Heart right ventricle (tissue), 16 donors: ENCODE measurements around the gene PAX3. TPM values are rescaled to one million over a fixed set of nuclear protein-coding genes. Genes with fewer than 3 reads are reported as not detected.

Experiments used
- ATAC-seq, 8 donors: fragments of 200-7000 bp; cut with Tn5 transposase; one replicate each; pipeline ENCODE4 v1.9.1; 2020; ENCODE audit warnings: mild to moderate bottlenecking in 8 of 8, moderate library complexity in 8 of 8, moderate number of reproducible peaks in 1 of 8
- DNase-seq, 2 donors: peaks; one replicate each; pipeline ENCODE4 v3.0.0-alpha.2; 2020
- H3K27ac ChIP-seq, 10 donors: fragments of 200-600 bp; sonication (generic) in 2 of 10; one replicate each; pipeline versions ENCODE4 v1.5.0 to v1.8.0; 2020 to 2022; ENCODE audit warnings: mild to moderate bottlenecking in 3 of 10
- H3K27me3 ChIP-seq, 7 donors: fragments of 200-600 bp; one replicate each; pipeline ENCODE4 v1.8.0; 2021 to 2022; ENCODE audit warnings: mild to moderate bottlenecking in 2 of 7
- H3K36me3 ChIP-seq, 9 donors: fragments of 200-600 bp; sonication (generic) in 1 of 9; one replicate each; pipeline versions ENCODE4 v1.5.0 to v1.8.0; 2020 to 2022; ENCODE audit warnings: mild to moderate bottlenecking in 2 of 9
- H3K4me1 ChIP-seq, 9 donors: fragments of 200-600 bp; sonication (generic) in 1 of 9; one replicate each; pipeline versions ENCODE4 v1.5.0 to v1.8.0; 2020 to 2022; ENCODE audit warnings: mild to moderate bottlenecking in 4 of 9
- H3K4me3 ChIP-seq, 10 donors: fragments of 200-600 bp; sonication (generic) in 2 of 10; one replicate each; pipeline versions ENCODE4 v1.5.0 to v1.8.0; 2020 to 2022; ENCODE audit warnings: mild to moderate bottlenecking in 7 of 10, moderate library complexity in 2 of 10
- H3K9me3 ChIP-seq, 11 donors: fragments of 200-600 bp in 10 of 11; sonication (generic) in 2 of 11; one replicate each; pipeline versions ENCODE4 v1.5.0 to v1.8.0; 2013 to 2022; ENCODE audit warnings: mild to moderate bottlenecking in 2 of 11, control low read depth in 1 of 11, moderate library complexity in 1 of 11
- WGBS, 2 donors: extraction: QIAGEN DNeasy Blood & Tissue Kit; methylation state at CpG; one replicate each; pipeline ENCODE4 v1.1.7; 2013; ENCODE audit warnings: inconsistent platforms in 1 of 2; 5-methylcytosine and 5-hydroxymethylcytosine counted together
- intact Hi-C, 10 donors: fragments of 100-400 bp; cut with DNase I; formaldehyde crosslinking; loops; one replicate each; pipeline versions ENCODE4 v1.11.1 to v1.14.2; 2022
- polyA plus RNA-seq, 2 donors: library from polyadenylated mRNA; stranded (reverse); fragments of 200-250 nt; gene quantifications; one replicate each; pipeline ENCODE4 v1.2.3, GENCODE V29; 2013
- total RNA-seq, 10 donors: library from RNA; stranded (reverse); fragmentation: NEBNext Ultra II Directional in 3 of 10; extraction: Animal tissue kit (Norgen Biotek cat#: 25700) in 3 of 10; gene quantifications; one replicate each; pipeline versions ENCODE4 v1.2.1 to v1.2.4, GENCODE V29; 2021 to 2023
- TF ChIP-seq, protein P1 (sequence below), 9 donors: fragments of 200-600 bp; sonication (generic) in 2 of 9; IDR thresholded peaks; one replicate each; pipeline versions ENCODE4 v1.5.0 to v1.8.0; 2021 to 2022; ENCODE audit warnings: antibody characterized with exemption in 9 of 9, mild to moderate bottlenecking in 5 of 9, moderate library complexity in 1 of 9
- donor health status: Arrhythmogenic right ventricular cardiomyopathy.
- donor health status: ischemic (EF 13 %, LVEDD 7.1; RV severe dilation, severe dysfunction).
- donor health status: healthy with polysubstance abuse.
- donor health status: DM: no; HTN: yes; CAD: no.
- donor health status: DM: no; HTN: no; CAD: no.
- donor health status: ischemic (EF 25% LVEDD 6.9; RV normal size, moderate dysfunction).
- donor health status: ischemic (EF 25% LVEDD 5.7; RV mildly dilated, moderate dysfunction).
- donor health status: healthy.
- donor health status: DM: yes; HTN: yes; CAD: no.
- donor health status: Ischemic cardiomyopathy.
- donor health status: ischemic (EF 35%, LVEDD 5.7; RV mildly dilated, moderate dysfunction).
- donor health status: nonischemic (EF 11% LVEDD 7.7; RV severe dilation, severe dysfunction).
- donor health status: DM: yes; HTN: yes; CAD: no.
- donor health status: PGD.
- donor health status: ischemic (EF 29% LVEDD 5.4; RV normal size, mild dysfunction).
- donor health status: nonischemic (EF 23%, LVEDD 6.1; RV moderate dilation, normal function).

Gene PAX3
- total and polyA plus RNA-seq, 12 donors: 0.01 TPM; not detected in 11

GRCh38 chr2:222303045-222303827 lies 4.4 kb upstream of the PAX3 start:
- TF ChIP-seq, protein P1, sequence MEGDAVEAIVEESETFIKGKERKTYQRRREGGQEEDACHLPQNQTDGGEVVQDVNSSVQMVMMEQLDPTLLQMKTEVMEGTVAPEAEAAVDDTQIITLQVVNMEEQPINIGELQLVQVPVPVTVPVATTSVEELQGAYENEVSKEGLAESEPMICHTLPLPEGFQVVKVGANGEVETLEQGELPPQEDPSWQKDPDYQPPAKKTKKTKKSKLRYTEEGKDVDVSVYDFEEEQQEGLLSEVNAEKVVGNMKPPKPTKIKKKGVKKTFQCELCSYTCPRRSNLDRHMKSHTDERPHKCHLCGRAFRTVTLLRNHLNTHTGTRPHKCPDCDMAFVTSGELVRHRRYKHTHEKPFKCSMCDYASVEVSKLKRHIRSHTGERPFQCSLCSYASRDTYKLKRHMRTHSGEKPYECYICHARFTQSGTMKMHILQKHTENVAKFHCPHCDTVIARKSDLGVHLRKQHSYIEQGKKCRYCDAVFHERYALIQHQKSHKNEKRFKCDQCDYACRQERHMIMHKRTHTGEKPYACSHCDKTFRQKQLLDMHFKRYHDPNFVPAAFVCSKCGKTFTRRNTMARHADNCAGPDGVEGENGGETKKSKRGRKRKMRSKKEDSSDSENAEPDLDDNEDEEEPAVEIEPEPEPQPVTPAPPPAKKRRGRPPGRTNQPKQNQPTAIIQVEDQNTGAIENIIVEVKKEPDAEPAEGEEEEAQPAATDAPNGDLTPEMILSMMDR (IDR thresholded peaks at IDR 0.05): no peak
- WGBS, 2 donors: 8 to 12% methylated on average over 24 of the region's 24 CpGs
- DNase-seq: no peak
- Histone ChIP-seq H3K27me3 (peaks cover 50 to 100% (median 100%) of the 10 kb centered on the region in 7 donors), H3K36me3 (no peaks in the 10 kb centered on the region), H3K27ac (no peak overlapping the region), H3K4me1 (peaks cover 9 to 68% (median 33%) of the 10 kb centered on the region in 9 donors), H3K9me3 (no peaks in the 10 kb centered on the region), H3K4me3 (no peak overlapping the region)
- intact Hi-C loops: loop anchor here in 2 of 10 donors (10.0 kb wide), 1 partner anchor 248 kb away; no protein-coding TSS in a partner anchor
- no peak for ATAC-seq

GRCh38 chr2:222302178-222303018 lies 3.6 kb upstream of the PAX3 start:
- Histone ChIP-seq H3K4me1 (peaks cover 9 to 75% (median 36%) of the 10 kb centered on the region in 9 donors), H3K36me3 (no peaks in the 10 kb centered on the region), H3K27me3 (peaks cover 56 to 100% (median 100%) of the 10 kb centered on the region in 7 donors), H3K9me3 (no peaks in the 10 kb centered on the region), H3K27ac (no peak overlapping the region), H3K4me3 (no peak overlapping the region)
- intact Hi-C loops: loop anchor here in 2 of 10 donors (10.0 kb wide), 1 partner anchor 248 kb away; no protein-coding TSS in a partner anchor
- TF ChIP-seq, protein P1 (IDR thresholded peaks at IDR 0.05): no peak
- 5% methylated on average over 39 of the region's 39 CpGs for WGBS, 2 donors
- DNase-seq: no peak
- ATAC-seq: no peak

- Histone ChIP-seq H3K9me3 (no peaks in the 10 kb centered on the region), H3K27ac (no peak overlapping the region), H3K4me3 (no peak overlapping the region), H3K27me3 (peaks cover 62 to 100% (median 100%) of the 10 kb centered on the region in 7 donors), H3K4me1 (peaks cover 9 to 75% (median 35%) of the 10 kb centered on the region in 9 donors), H3K36me3 (no peaks in the 10 kb centered on the region)
- DNase-seq (no peak), ATAC-seq (no peak)
- intact Hi-C loops: loop anchor here in 2 of 10 donors (10.0 kb wide), 1 partner anchor 247 kb away; no protein-coding TSS in a partner anchor
- WGBS, 2 donors: 5 to 7% methylated on average over 16 of the region's 16 CpGs
- TF ChIP-seq, protein P1 (IDR thresholded peaks at IDR 0.05): no peak
These were observed 3.0 kb upstream of the PAX3 start for GRCh38 chr2:222301796-222302118.

DNA sequence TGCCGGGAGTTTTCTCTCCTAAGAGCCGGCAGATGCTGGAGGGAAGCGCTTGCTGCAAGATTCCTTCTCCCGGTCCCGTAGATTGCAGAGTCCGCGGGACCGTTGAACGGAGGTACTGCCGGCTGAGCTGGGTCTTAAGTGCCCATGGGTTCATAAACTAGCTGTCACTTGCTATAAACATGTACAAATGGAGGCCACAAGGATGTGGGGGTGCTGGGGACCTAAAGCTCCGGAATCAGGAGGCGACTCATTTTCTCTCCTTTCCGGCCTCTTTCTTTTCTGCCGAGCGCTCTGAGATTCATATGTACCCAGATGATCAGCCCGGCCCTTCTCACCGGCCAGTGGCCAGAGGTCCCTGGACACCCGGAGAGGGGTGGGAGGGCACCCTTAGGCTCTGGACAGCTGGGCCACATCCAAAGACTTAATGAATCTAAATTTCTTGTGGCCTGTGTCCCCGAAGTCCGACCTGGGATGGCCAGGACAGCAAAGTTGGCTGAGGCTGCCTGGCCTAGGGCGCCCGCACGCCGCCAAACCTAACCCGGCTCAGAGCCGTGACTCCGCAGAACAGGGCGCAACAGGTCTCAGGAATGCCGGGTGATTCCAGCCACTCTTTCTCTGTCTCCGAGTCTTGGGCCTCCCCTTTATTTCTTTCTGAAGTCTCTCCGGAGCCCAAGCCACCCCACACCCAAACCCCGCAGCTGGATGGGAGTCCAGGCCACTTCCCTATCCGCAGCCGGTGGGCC lies 2.4 kb upstream of the PAX3 start:
- TF ChIP-seq, protein P1 (IDR thresholded peaks at IDR 0.05): no peak
- Histone ChIP-seq H3K9me3 (no peaks in the 10 kb centered on the region), H3K36me3 (no peaks in the 10 kb centered on the region), H3K4me1 (peaks cover 5 to 75% (median 35%) of the 10 kb centered on the region in 9 donors), H3K27ac (no peak overlapping the region), H3K4me3 (no peak overlapping the region), H3K27me3 (peaks cover 65 to 100% (median 100%) of the 10 kb centered on the region in 7 donors)
- DNase-seq: no peak
- intact Hi-C loops: loop anchor here in 2 of 10 donors (10.0 kb wide), 1 partner anchor 246 kb away; no protein-coding TSS in a partner anchor
- WGBS, 2 donors: 5 to 8% methylated on average over 34 of the region's 34 CpGs
- ATAC-seq: no peak
